Suprapubic skin (tissue), 4 donors: Measurements from ENCODE around the gene SLC8A1. TPM values are rescaled to one million over a fixed set of nuclear protein-coding genes. Genes with fewer than 3 reads are reported as not detected.

ENCODE experiments used
- DNase-seq, 2 donors: peaks; one replicate each; pipeline ENCODE4 v3.0.0-alpha.2; 2019; ENCODE audit warnings: low spot score in 2 of 2
- H3K27ac ChIP-seq: fragments of 200-600 bp; sonication (generic); one replicate; pipeline ENCODE4 v1.5.1; 2019
- H3K27me3 ChIP-seq: fragments of 200-600 bp; sonication (generic); one replicate; pipeline ENCODE4 v1.5.1; 2019
- H3K36me3 ChIP-seq: fragments of 200-600 bp; sonication (generic); one replicate; pipeline ENCODE4 v1.5.1; 2019
- H3K4me1 ChIP-seq: fragments of 200-600 bp; sonication (generic); one replicate; pipeline ENCODE4 v1.5.1; 2019
- H3K4me3 ChIP-seq: fragments of 200-600 bp; sonication (generic); one replicate; pipeline ENCODE4 v1.5.1; 2019; ENCODE audit warnings: mild to moderate bottlenecking
- H3K9me3 ChIP-seq: fragments of 200-600 bp; sonication (generic); one replicate; pipeline ENCODE4 v1.5.1; 2019
- EP300 ChIP-seq: sonication (generic); formaldehyde crosslinking; IDR thresholded peaks from one replicate; pipeline ENCODE4 v1.6.1; 2017; ENCODE audit warnings: antibody characterized with exemption
- POLR2A ChIP-seq, 2 donors: fragments of 450-650 bp; IDR thresholded peaks; one replicate each; pipeline ENCODE4 v1.6.1; 2017; ENCODE audit warnings: antibody characterized with exemption in 2 of 2, mild to moderate bottlenecking in 2 of 2, moderate library complexity in 2 of 2
- POLR2AphosphoS5 ChIP-seq, 3 donors: sonication (generic); formaldehyde crosslinking; IDR thresholded peaks; one replicate each; pipeline ENCODE4 v1.6.1; 2017; ENCODE audit warnings: antibody characterized with exemption in 3 of 3
- WGBS: methylation state at CpG from one replicate; pipeline ENCODE4 v1.1.5; 2018; 5-methylcytosine and 5-hydroxymethylcytosine counted together
- total RNA-seq, 4 donors: library from RNA; depleted of rRNA; stranded (reverse); fragments of >200 nt; gene quantifications; one replicate each; pipeline ENCODE4 v1.1.0, GENCODE V29; 2016
- TF ChIP-seq, protein P1 (sequence below), 2 donors: fragments of 200-600 bp in 1 of 2; fragments of 450-650 bp in 1 of 2; sonication (generic) in 1 of 2; IDR thresholded peaks; one replicate each; pipeline ENCODE4 v1.5.1; 2016 to 2019; ENCODE audit warnings: antibody characterized with exemption in 2 of 2, mild to moderate bottlenecking in 1 of 2, moderate library complexity in 1 of 2

SLC8A1 gene
- total RNA-seq, 4 donors from 2014 or later = 2.4 to 14.4 (median 9.9) TPM

- no peak overlapping the region for H3K4me3 ChIP-seq
- no peak for DNase-seq
- no peak overlapping the region for H3K27ac ChIP-seq
- no peaks in the 10 kb centered on the region for H3K36me3 ChIP-seq
- H3K9me3 ChIP-seq = no peaks in the 10 kb centered on the region
- H3K27me3 ChIP-seq = no peaks in the 10 kb centered on the region
- TF ChIP-seq POLR2A (IDR thresholded peaks at IDR 0.05) (no peak), POLR2AphosphoS5 (IDR thresholded peaks at IDR 0.05) (no peak)
- no peaks in the 10 kb centered on the region for H3K4me1 ChIP-seq
- 89% methylated on average over 6 of the region's 6 CpGs for WGBS
These were observed 273.6 kb downstream of the SLC8A1 start for GRCh38 chr2:40178171-40178778.

DNA sequence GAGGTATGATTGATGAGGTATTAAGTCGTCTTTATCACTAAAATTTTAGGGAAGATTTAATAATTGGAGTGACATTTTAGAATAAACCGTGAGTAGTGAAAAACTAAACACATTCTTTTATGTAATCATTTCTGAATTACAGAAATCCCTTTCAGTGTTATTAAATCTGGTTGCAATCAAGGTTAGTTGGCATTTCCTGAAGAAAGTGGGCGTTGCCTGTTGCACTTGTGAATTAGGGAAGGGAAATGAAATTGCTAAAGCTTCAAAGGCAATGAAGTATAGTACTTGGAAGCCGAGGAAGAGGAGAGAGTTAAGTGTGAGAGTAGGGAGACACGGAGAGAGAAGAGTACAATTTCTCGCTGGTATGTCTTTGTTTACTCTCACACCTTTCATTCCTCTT is 274.5 kb downstream of the SLC8A1 start:
- 51% methylated on average over 6 of the region's 6 CpGs for WGBS
- H3K4me1 ChIP-seq = no peaks in the 10 kb centered on the region
- H3K9me3 ChIP-seq = no peaks in the 10 kb centered on the region
- no peaks in the 10 kb centered on the region for H3K36me3 ChIP-seq
- H3K27ac ChIP-seq = no peak overlapping the region
- no peaks in the 10 kb centered on the region for H3K27me3 ChIP-seq
- no peak for DNase-seq
- TF ChIP-seq EP300 (no peak), POLR2A (IDR thresholded peaks at IDR 0.05) (no peak), POLR2AphosphoS5 (IDR thresholded peaks at IDR 0.05) (no peak)
- TF ChIP-seq, protein P1, sequence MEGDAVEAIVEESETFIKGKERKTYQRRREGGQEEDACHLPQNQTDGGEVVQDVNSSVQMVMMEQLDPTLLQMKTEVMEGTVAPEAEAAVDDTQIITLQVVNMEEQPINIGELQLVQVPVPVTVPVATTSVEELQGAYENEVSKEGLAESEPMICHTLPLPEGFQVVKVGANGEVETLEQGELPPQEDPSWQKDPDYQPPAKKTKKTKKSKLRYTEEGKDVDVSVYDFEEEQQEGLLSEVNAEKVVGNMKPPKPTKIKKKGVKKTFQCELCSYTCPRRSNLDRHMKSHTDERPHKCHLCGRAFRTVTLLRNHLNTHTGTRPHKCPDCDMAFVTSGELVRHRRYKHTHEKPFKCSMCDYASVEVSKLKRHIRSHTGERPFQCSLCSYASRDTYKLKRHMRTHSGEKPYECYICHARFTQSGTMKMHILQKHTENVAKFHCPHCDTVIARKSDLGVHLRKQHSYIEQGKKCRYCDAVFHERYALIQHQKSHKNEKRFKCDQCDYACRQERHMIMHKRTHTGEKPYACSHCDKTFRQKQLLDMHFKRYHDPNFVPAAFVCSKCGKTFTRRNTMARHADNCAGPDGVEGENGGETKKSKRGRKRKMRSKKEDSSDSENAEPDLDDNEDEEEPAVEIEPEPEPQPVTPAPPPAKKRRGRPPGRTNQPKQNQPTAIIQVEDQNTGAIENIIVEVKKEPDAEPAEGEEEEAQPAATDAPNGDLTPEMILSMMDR (IDR thresholded peaks at IDR 0.05) = no peak
- H3K4me3 ChIP-seq = no peak overlapping the region

- H3K4me3 ChIP-seq = no peak overlapping the region
- 47% methylated on average over 2 of the region's 2 CpGs for WGBS
- no peaks in the 10 kb centered on the region for H3K4me1 ChIP-seq
- no peak for DNase-seq
- H3K9me3 ChIP-seq = no peaks in the 10 kb centered on the region
- no peaks in the 10 kb centered on the region for H3K36me3 ChIP-seq
- no peaks in the 10 kb centered on the region for H3K27me3 ChIP-seq
- H3K27ac ChIP-seq = no peak overlapping the region
- no peak for TF ChIP-seq POLR2AphosphoS5 (IDR thresholded peaks at IDR 0.05)
- TF ChIP-seq, protein P1 (IDR thresholded peaks at IDR 0.05) = no peak
- no peak for TF ChIP-seq POLR2A (IDR thresholded peaks at IDR 0.05)
- no peak for TF ChIP-seq EP300
These were observed 278.6 kb downstream of the SLC8A1 start for GRCh38 chr2:40173276-40173675.

DNA sequence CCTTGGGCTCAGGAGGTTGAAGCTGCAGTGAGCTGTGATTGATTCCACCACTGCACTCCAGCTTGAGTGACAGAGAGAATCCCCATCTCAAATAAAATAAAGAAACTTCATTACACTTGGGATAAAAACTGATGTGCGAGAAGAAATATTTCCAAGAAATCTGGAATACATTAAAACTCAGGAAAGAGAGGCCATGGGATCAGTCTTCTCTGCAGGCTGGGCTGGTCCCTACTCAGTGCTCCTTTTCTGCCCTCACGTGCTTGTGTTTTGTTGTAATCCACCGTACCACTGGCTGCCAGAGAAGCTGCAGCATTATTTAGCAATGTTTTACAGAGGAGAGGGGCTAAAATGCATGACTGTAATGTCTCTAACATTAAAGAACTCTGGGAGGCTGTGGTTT is 282.0 kb downstream of the SLC8A1 start:
- peaks cover 4% of the 10 kb centered on the region for H3K4me1 ChIP-seq
- H3K27ac ChIP-seq = no peak overlapping the region
- no peaks in the 10 kb centered on the region for H3K9me3 ChIP-seq
- TF ChIP-seq POLR2A (IDR thresholded peaks at IDR 0.05) (no peak), EP300 (no peak), POLR2AphosphoS5 (IDR thresholded peaks at IDR 0.05) (no peak)
- TF ChIP-seq, protein P1 (IDR thresholded peaks at IDR 0.05) = no peak
- H3K27me3 ChIP-seq = no peaks in the 10 kb centered on the region
- no peak overlapping the region for H3K4me3 ChIP-seq
- no peaks in the 10 kb centered on the region for H3K36me3 ChIP-seq
- DNase-seq = no peak
- 91% methylated on average over 3 of the region's 3 CpGs for WGBS

- no peak overlapping the region for H3K4me3 ChIP-seq
- H3K9me3 ChIP-seq = no peaks in the 10 kb centered on the region
- TF ChIP-seq POLR2AphosphoS5 (IDR thresholded peaks at IDR 0.05) (no peak), EP300 (no peak), POLR2A (IDR thresholded peaks at IDR 0.05) (no peak)
- TF ChIP-seq, protein P1 (IDR thresholded peaks at IDR 0.05) = no peak
- DNase-seq = no peak
- no peaks in the 10 kb centered on the region for H3K36me3 ChIP-seq
- H3K4me1 ChIP-seq = peaks cover 4% of the 10 kb centered on the region
- WGBS = 95% methylated on average over 2 of the region's 2 CpGs
- no peaks in the 10 kb centered on the region for H3K27me3 ChIP-seq
- H3K27ac ChIP-seq = no peak overlapping the region
These were observed 282.5 kb downstream of the SLC8A1 start for GRCh38 chr2:40169430-40169829.

DNA sequence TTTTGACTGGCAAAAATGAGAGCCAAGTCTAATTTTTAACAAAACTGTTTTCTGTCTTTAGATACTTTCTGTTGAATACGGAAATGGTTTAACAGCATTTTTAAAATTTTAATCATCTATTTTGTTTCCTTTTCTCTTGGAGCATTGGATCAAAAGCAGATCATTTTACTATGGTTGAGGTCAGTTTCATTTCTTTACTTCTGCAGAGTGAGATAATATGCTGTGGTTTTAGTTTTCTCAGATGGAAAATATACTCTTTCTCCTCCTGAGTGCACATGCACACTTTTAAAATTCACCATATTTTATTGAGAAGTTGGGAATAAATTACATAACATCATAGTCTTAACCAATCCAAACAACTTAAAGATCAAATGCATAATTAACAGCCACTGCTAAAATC is 283.3 kb downstream of the SLC8A1 start:
- no peak for DNase-seq
- TF ChIP-seq EP300 = no peak
- TF ChIP-seq, protein P1 (IDR thresholded peaks at IDR 0.05) = no peak
- no peak for TF ChIP-seq POLR2AphosphoS5 (IDR thresholded peaks at IDR 0.05)
- TF ChIP-seq POLR2A (IDR thresholded peaks at IDR 0.05) = no peak
- 67% methylated on average over 1 of the region's 1 CpG for WGBS
- Histone ChIP-seq H3K36me3 (no peaks in the 10 kb centered on the region), H3K27me3 (no peaks in the 10 kb centered on the region), H3K4me3 (no peak overlapping the region), H3K4me1 (peaks cover 4% of the 10 kb centered on the region), H3K9me3 (no peaks in the 10 kb centered on the region), H3K27ac (no peak overlapping the region)
